ENCODE data around the gene KIF1A.

DNA sequence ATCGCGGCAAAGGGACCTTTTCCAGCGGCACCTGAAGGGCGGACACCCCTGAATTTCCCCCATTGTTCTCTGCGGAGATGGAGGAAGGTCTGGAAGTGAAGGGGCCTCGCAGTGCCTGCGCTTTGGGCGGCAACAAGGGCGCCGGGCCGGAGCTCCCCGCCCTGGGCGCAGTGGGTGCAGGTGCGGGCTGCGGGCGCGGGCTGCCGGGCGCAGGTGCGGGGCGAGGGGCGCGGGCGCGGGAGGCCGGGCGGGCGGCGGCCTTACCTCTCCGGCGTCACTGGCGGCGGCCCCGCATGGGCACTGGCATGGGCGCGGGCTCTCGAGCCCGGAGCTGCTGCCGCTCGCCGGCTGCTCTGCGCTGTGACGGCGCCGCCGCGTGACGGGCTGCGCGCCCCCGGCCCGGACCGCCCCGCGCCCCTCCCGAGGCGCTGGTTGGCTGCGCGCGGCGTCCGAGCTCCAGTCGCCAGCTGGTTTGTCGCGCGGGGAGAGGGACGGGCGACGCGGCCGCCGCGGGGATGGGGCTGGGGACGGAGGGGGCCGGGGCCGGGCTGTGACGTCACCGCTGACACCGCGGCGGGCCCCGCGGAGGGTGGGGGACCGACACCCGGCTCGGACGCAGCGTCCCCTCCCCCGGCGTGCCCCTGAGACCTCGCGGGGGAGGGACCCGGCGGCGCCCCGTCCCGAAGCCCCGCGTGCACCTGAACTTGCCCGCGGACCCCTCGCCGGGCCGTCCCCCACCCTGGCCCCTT is at the start of gene KIF1A:
- TF ChIP-seq, protein P1, sequence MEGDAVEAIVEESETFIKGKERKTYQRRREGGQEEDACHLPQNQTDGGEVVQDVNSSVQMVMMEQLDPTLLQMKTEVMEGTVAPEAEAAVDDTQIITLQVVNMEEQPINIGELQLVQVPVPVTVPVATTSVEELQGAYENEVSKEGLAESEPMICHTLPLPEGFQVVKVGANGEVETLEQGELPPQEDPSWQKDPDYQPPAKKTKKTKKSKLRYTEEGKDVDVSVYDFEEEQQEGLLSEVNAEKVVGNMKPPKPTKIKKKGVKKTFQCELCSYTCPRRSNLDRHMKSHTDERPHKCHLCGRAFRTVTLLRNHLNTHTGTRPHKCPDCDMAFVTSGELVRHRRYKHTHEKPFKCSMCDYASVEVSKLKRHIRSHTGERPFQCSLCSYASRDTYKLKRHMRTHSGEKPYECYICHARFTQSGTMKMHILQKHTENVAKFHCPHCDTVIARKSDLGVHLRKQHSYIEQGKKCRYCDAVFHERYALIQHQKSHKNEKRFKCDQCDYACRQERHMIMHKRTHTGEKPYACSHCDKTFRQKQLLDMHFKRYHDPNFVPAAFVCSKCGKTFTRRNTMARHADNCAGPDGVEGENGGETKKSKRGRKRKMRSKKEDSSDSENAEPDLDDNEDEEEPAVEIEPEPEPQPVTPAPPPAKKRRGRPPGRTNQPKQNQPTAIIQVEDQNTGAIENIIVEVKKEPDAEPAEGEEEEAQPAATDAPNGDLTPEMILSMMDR (IDR thresholded peaks at IDR 0.05): no peak
- TF ChIP-seq POLR2A (IDR thresholded peaks at IDR 0.05; ENCODE audit: low read depth): no peak
